Stimulated activated CD8-positive, alpha-beta memory T cell treated with anti-CD3 and anti-CD28 coated beads, Interleukin-15, amount 100 ng/mL, for 24 hours (primary cell): ENCODE results near the gene ZBTB40.

Experiments used
- DNase-seq: peaks from one replicate; pipeline ENCODE4 v3.0.0-alpha.2; 2020; ENCODE audit warnings: low read depth

Gene ZBTB40

GRCh38 chr1:22503721-22504410 is 52.2 kb downstream of the ZBTB40 start:
- DNase-seq, result no peak

DNA sequence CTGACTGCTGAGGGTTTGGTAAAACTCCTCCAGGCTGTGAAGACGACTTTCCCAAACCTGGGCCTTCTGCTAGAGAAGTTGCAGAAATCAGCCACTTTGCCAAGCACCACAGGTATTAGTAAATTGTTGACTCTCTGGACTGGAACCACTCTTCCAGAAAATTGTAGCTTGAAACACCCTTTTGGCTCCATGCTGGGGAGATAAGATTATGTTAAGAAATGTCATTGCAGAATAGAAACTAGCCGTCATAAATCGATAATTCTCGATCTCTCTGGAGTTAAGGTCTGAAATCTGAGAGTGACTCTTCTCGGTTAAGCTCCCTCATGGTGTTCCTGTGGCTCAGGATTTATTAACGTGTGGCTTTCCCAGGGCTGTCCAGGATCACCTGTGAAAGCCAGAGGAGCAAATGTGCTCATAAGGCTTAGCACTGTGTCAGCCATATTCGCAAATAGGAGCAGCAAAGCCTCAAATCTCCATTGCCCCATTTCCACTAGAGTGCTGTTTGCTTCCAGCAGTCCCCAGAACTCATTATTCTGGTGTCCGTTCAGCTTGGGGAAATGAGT is 54.6 kb downstream of the ZBTB40 start:
- DNase-seq, result no peak

DNA sequence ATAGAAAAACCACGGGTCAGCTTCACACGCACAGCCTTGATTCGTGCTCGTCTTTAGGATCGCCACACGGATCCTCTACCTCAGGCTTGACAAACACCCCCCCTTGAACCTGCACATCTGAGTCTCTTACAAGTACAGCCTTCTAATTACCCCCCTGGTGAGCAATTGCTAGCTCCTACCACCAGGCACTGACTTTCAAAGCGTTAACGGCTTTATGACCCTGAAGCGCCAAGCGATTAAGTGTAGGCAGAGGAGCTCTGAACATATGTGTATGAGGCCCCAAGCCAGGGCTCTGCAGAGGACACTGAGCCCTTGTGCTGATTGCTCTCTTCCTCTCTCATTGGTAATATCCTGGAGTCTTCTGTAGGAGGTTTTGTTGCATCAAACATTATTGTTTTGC is 55.9 kb downstream of the ZBTB40 start:
- DNase-seq, result no peak

GRCh38 chr1:22508329-22508728 is 56.7 kb downstream of the ZBTB40 start:
- DNase-seq, result no peak

- no peak for DNase-seq
Observed at GRCh38 chr1:22508991-22509390, 57.3 kb downstream of the ZBTB40 start.

- no peak for DNase-seq
Observed at GRCh38 chr1:22509815-22510214, 58.2 kb downstream of the ZBTB40 start.

- DNase-seq, result no peak
Observed at GRCh38 chr1:22512873-22513272, 61.2 kb downstream of the ZBTB40 start.

DNA sequence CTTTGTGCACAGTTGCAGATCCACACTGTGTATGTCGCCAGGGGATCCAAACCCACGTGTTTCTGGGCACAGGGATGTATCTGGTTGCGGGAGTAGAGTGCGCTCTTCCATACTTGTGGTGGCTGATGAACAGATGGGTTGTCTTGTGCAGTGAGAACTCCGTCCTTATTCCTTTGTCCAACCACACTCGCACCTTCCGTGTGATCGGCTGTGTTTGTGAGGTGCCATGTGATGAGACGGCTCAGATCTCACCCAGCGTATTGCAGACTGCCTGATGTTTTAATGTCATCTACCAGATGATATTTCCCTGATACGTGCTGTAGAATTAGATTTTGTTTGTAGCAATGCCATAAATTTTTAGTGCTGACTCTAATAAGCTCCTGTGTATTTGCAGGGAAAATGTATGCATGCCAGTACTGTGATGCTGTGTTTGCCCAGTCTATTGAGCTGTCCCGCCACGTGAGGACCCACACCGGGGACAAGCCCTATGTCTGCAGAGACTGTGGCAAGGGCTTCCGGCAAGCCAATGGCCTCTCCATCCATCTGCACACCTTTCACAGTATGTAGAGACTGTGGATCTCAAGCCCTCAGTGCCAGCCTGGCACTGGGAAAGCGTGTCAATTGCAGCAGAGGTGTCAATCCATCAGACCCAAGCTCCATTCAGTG is 65.4 kb downstream of the ZBTB40 start:
- DNase-seq, result no peak

DNA sequence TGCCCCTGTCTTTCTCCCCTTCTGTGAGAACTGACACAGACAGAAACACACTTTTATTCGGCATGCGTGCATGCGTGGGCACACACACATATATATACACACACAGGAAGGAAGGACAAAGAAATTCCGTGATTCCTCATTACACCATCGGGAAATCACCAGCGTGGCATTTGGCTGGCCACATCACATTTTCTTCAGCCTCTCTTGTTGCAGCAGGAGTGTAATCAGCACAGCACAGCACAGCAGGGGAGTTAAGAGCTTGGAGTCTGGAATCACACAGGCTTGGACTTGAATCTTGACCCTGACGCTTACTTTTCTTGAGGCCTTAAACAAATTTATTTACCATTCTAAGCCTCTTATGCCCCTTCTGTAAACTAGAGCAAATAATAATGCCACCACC is 66.3 kb downstream of the ZBTB40 start:
- DNase-seq, result no peak

- DNase-seq, result no peak
Observed at GRCh38 chr1:22518379-22518778, 66.7 kb downstream of the ZBTB40 start.

DNA sequence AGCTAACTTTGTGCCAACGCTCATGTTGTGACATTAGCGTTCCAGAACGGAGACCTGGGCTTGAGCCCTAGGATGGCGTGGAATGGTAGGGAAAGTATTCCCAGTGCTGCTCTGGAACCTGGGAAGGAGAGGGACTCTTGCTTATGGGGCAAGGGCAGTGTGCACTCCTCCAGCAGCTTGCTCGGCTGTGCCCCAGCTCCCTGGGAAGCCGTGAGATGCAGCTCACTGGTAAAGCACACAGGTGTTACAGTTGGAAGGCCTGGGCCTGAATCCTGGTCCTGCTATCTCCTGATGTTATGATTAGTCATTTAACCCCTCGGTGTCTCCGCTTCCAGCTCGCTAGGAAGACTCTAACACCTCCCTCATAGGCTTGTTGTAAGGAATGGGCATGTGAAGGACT is 69.2 kb downstream of the ZBTB40 start:
- DNase-seq, result no peak

GRCh38 chr1:22521692-22522091 is 70.0 kb downstream of the ZBTB40 start:
- DNase-seq, result no peak

DNA sequence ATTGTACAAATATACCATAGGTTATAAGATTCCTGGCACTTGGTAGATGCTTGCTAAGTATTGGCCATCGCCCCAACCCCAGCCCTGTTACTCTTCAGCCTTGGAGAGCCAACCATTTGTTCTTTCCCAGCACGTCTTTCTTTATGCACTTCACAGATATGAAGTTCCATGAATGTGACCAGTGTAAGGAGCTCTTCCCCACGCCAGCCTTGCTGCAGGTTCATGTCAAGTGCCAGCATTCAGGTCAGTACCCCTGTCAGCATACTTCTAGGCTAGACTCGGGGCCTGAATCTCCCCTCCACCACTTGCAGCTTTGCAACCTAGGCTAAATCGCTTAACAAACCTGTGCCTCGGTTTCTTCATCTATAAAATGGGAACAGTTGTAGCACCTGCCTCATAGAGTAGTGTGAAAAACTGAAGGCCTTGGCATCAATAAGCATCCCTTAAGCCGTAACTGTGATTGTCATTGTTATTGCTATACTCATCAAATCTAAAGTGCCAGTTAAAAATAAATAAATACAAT is 70.6 kb downstream of the ZBTB40 start:
- no peak for DNase-seq

- DNase-seq, result no peak
Observed at GRCh38 chr1:22524481-22524880, 72.8 kb downstream of the ZBTB40 start.

DNA sequence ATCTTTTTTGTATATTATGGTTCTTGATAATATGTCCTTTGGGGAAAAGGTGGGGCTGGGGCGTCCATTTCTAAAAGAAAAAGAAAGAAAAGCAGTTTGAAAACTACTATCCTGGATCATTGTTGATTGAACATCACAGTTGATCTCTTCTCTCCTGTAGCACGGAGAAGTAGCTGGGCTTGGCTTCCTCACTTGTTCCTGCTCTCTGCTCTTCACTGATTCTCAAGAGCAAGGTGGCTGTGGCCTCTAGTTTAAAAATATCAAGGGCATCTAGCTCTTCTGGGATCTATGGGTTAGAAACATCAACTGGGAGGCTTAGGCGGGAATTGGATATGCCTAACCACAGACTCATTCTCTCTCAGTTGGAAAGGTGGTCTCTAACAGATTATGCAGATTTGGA is 73.6 kb downstream of the ZBTB40 start:
- DNase-seq, result no peak

DNA sequence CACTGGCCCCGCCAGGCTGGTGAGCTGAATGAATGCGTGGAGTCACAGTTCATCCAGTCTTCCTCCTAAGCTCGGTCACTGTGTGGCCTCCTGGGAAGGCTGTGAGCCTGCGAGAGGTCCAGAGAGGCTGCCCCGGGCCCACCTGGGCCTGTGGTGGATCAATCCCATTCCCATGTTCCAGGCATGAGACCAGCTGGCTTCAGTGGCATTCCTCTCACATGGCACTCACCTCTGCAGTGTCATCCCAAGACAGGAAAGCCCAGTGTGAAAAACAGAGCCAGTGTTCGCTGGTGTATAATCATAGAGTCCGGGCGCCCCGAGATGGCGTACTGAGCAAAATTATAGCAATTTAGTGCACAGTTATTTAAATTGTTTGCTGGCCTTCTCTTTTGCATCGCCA is 74.0 kb downstream of the ZBTB40 start:
- no peak for DNase-seq

DNA sequence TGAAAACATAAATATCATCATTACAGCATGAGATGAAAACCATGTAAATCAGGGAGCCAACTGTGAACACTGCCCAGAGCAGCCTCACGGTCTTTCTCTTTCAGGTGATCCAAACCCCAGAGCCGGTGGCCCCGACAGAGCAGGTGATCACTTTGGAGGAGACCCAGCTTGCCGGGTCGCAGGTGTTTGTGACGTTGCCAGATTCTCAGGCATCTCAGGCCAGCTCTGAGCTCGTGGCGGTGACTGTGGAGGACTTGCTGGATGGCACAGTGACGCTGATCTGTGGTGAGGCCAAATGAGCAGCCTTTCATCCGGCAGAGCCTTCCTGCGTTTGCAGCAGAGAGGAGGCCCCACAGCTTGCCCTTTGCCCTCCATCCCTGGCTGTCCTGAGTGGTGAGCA is 74.4 kb downstream of the ZBTB40 start:
- DNase-seq, result no peak

DNA sequence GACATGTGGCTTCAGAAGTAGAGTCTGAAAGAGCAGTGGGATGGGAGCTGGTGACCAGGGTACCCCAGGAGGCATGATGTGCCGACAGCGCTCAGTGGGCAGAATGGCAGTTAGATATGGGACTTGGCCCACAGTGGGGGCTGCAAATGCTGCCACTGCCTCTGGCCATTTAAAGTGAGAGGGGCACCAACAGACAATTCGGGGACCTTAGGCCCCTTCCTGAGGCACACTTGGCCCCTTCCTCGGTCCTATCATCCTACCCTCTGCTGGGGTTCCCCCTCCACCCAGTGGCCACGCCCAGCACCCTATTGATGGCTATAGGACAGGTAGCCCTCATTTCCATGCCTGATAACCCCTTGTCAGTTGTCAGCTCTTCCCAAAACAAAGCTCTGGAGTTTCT is 75.0 kb downstream of the ZBTB40 start:
- DNase-seq, result no peak

GRCh38 chr1:22527122-22527521 is 75.5 kb downstream of the ZBTB40 start:
- DNase-seq, result no peak

DNA sequence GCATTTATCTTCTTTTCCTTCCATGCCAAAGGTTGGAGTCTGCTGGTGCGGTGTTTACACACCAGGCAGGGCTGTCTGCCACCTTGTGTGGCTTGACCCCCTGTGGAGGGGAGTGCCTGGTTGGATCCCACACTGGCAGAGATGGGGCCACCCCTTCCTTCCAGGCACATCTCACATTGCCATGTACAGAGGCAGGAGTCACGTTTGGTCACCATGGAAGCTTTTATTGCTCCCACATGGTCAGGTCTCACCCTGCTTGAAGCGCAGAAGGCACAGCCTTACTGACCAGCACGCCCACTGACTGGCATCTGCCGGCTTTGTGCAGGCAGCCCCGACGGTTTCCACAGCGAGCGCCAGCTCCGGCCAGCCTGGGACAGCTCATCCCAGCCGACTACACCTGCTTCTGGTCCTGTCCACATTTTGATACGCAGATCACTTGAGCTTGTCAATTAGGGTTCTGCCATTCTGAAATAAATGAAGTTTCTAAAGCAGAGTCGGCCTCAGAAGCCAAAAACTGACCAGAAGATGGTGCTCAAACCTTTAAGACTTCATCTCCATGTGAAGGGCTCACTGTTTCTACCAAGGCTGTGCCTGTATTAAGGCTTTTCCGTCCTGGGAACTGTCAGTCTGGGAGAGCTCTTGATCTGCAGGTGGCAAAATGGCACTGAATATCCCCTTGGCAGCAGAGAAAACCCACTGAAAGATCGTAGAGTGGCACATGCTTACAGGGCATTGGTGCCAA is 76.1 kb downstream of the ZBTB40 start:
- no peak for DNase-seq

- DNase-seq, result no peak
Observed at GRCh38 chr1:22528451-22528850, 76.8 kb downstream of the ZBTB40 start.

- DNase-seq, result no peak
Observed at GRCh38 chr1:22529901-22530621, 78.4 kb downstream of the ZBTB40 start.
